ENCODE results near the gene ANKRD10.

Gene ANKRD10

DNA sequence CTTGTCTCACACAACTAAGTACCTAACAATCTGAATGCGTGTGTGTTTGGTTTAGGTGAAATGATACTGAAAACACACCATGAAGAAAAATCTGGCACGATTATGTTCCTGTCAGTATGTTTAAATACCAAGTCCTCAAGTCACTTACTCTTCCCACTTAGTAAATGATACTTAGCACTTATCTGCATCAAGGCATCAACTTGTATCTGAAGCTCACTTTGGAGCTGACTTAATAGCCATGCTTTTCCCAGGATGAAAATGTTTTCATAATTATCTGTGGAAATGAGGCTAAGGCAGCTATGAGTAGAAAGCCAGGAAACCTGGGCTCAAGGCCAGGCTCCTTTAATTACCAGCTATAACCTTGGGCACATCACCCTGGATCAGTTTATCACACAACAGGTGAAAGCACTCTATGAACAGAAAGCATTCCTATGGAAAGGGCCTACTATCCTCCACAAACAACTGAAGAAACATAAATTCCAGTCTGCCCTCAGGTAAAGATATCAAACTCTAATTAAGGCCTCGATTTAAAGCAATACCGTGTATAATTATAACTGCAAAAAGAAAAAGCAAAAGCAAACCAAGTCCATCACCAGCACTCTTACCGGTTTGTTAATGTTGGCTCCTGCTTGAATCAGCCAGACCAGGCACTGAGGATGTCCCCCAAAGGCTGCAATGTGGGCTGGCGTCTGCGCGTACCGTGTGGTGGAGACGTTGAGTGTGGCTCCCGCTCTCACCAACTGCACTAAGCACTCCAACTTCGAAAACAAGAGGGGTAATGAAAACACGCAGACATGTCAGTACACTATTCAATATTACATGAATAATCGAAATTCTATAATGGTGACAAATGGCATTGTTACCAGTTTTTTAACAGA lies 4.6 kb downstream of the ANKRD10 start:
- DNase-seq (ENCODE audit: extremely low read depth, low read depth): no peak
- TF ChIP-seq, protein P1, sequence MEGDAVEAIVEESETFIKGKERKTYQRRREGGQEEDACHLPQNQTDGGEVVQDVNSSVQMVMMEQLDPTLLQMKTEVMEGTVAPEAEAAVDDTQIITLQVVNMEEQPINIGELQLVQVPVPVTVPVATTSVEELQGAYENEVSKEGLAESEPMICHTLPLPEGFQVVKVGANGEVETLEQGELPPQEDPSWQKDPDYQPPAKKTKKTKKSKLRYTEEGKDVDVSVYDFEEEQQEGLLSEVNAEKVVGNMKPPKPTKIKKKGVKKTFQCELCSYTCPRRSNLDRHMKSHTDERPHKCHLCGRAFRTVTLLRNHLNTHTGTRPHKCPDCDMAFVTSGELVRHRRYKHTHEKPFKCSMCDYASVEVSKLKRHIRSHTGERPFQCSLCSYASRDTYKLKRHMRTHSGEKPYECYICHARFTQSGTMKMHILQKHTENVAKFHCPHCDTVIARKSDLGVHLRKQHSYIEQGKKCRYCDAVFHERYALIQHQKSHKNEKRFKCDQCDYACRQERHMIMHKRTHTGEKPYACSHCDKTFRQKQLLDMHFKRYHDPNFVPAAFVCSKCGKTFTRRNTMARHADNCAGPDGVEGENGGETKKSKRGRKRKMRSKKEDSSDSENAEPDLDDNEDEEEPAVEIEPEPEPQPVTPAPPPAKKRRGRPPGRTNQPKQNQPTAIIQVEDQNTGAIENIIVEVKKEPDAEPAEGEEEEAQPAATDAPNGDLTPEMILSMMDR (IDR thresholded peaks at IDR 0.05; ENCODE audit: low read depth, low read length): no peak

DNA sequence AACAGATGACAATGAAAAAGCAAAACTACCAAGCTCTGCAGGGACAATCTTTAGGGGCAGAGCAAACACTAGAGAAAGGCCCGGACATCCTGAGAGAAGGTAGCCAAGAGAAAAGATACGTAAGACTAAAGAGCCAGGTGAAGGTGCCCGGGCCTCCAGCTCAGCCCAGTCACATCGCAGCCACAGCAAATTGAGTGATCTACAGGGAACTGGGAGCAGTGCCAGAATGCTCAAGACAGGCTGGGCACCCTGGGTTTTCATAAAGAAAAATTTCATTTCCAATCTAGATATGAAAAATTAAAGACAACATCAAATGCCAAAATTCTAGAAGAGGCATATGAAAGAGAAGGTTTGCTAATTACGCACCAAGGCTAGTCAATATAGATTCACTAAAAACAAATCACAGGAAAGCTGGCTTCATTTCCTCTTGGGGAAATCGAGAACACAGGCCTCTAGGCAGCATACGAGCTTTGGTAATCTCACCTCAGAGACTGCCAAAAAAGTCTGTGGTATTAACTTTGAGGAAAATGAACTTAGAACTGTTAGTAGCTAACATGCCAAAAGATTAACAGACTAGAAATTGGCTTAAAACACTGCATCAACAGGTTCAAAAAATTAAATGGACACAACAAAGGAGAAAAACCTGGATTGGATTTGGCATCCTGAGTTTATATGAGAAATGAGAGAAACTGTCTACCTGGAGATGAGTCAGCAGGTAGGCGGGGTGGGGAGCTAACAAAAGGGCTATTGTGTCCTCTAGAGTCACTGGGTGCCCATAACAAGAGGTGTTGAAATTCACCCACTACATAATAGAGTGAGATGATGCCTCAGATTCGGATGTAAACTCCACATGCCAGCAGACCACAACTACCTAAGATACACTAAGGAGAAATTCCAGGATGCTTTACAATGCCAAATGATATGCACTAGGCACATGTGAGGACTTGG lies 6.6 kb downstream of the ANKRD10 start:
- TF ChIP-seq, protein P1 (IDR thresholded peaks at IDR 0.05; ENCODE audit: low read depth, low read length): no peak
- DNase-seq (ENCODE audit: extremely low read depth, low read depth): no peak

DNA sequence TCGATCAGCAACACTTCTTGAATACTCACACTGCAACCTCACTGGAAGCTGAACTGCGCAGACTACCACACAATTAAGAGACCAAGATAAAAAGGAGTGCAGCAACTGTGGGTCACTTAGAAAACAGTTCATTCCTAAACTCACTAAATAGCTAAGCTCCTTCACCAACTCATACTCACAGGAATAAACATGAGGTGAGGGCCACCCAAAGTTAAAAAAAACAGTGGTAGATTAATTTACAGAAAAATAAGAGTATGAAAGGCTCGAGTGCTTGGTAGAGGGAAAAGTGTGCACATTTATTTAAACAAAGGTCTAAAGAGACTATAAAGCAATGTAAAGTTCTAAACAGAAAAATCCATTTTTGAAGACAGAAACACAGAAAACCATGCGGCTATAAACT lies 7.6 kb downstream of the ANKRD10 start:
- DNase-seq (ENCODE audit: extremely low read depth, low read depth): no peak
- TF ChIP-seq, protein P1 (IDR thresholded peaks at IDR 0.05; ENCODE audit: low read depth, low read length): no peak

DNA sequence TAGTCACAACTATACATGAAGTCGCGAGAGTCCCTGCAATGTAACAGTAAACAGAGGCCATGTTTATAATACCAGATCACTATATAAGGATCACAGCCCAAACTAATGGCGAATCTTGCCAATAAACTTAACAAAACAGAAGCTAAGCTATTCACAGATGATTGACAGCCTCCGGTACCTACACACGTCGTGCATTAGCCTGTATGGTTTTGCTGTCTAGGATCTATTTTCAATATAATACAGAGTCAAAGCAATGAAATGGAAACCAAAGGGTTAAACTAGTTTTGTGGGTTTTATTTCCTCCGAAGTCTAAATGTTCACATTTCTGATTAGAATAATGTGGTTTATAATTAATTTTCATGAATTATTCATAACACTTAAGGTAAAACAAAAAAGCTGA lies 10.1 kb downstream of the ANKRD10 start:
- TF ChIP-seq, protein P1 (IDR thresholded peaks at IDR 0.05; ENCODE audit: low read depth, low read length): no peak

DNA sequence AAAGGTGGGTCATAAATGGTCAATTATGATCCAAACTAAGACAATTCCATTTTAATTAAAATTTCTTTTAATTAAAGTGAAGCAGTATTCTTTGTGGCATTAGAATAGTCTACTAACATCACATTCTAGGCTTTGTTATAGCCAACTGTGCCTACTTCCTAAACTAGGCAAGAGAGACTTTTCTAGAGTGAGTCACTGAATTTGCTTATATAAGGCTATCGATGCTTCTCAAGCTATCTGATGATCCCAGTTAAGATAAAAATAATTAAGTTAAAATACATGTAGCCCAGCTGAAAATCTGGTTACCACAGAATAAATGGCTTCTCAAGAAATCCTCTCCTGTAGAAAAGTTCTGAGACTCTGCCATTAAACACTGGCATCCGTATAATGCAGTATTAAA lies 12.5 kb downstream of the ANKRD10 start:
- TF ChIP-seq, protein P1 (IDR thresholded peaks at IDR 0.05; ENCODE audit: low read depth, low read length): no peak
- no peak for DNase-seq (ENCODE audit: extremely low read depth, low read depth)

More for the DNA sequence above, 10.1 kb downstream of the ANKRD10 start:
- DNase-seq (ENCODE audit: extremely low read depth, low read depth): no peak

DNA sequence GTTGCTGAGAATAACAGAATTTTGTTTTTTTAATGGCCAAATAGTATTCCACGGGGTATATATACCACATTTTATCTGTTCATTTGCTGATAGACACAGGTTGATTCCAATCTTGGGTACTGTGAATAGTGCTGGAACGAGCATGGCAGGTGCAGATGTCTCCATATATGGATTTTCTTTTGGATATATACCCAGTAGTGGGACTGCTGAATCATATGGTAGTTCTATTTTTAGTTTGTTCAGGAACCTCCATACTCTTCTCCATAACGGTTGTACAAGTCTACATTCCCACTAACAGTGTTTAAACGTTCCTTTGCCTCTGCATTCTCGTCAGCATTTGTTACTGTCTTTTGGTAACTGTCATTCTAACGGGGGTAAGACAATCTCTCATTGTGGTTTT lies 17.3 kb downstream of the ANKRD10 start:
- TF ChIP-seq, protein P1 (IDR thresholded peaks at IDR 0.05; ENCODE audit: low read depth, low read length): no peak
- DNase-seq (ENCODE audit: extremely low read depth, low read depth): no peak

DNA sequence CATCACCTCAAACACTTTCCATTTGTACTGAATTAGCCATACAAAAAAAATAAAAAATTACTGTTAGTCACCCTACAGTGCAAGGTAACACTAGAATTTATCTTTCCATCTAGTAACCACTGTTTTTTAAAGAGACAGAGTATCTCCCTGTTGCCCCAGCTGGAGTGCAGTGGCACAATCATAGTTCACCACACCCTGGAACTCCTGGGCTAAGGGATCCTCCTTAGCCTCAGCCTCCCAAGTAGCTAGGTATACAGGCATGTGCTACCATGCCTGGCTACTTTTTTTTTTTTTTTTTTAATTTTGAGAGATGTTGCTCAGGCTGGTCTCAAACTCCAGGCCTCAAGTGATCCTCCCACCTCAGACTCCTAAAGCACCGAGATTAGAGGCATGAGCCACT lies 17.9 kb downstream of the ANKRD10 start:
- TF ChIP-seq, protein P1 (IDR thresholded peaks at IDR 0.05; ENCODE audit: low read depth, low read length): no peak
- DNase-seq (ENCODE audit: extremely low read depth, low read depth): no peak

All from AG09319 (cell line).